ENCODE results near the gene EPRS1.

- TF ChIP-seq CTCF (IDR thresholded peaks at IDR 0.05) (no peak), POLR2A (IDR thresholded peaks at IDR 0.05) (no peak)
These were observed 32.8 kb downstream of the EPRS1 start for GRCh38 chr1:220013497-220013896.

All from uterus (tissue), 2 donors.